ENCODE measurements around the gene TMEM9.

The TMEM9 gene

GRCh38 chr1:201111156-201111555 is 43.1 kb downstream of the TMEM9 start:
- no peak for TF ChIP-seq CTCF (IDR thresholded peaks at IDR 0.05; ENCODE audit: low read depth, low read length, missing control alignments)
- DNase-seq (ENCODE audit: low read depth) = no peak
- no peak overlapping the region for H3K4me3 ChIP-seq (ENCODE audit: low read depth, low read length)
- in situ Hi-C loops (cut with HindIII; ENCODE audit: low sequenced_read_pairs) = no loop called here

GRCh38 chr1:201110616-201111015 is 43.7 kb downstream of the TMEM9 start:
- H3K4me3 ChIP-seq (ENCODE audit: low read depth, low read length) = no peak overlapping the region
- TF ChIP-seq CTCF (IDR thresholded peaks at IDR 0.05; ENCODE audit: low read depth, low read length, missing control alignments) = no peak
- DNase-seq (ENCODE audit: low read depth) = no peak
- in situ Hi-C loops (cut with HindIII; ENCODE audit: low sequenced_read_pairs) = no loop called here

- in situ Hi-C loops (cut with HindIII; ENCODE audit: low sequenced_read_pairs) = no loop called here
- DNase-seq (ENCODE audit: low read depth) = no peak
- H3K4me3 ChIP-seq (ENCODE audit: low read depth, low read length) = no peak overlapping the region
- TF ChIP-seq CTCF (IDR thresholded peaks at IDR 0.05; ENCODE audit: low read depth, low read length, missing control alignments) = no peak
Observed at GRCh38 chr1:201110138-201110537, 44.1 kb downstream of the TMEM9 start.

GRCh38 chr1:201109651-201110050 is 44.6 kb downstream of the TMEM9 start:
- DNase-seq (ENCODE audit: low read depth) = no peak
- no peak for TF ChIP-seq CTCF (IDR thresholded peaks at IDR 0.05; ENCODE audit: low read depth, low read length, missing control alignments)
- in situ Hi-C loops (cut with HindIII; ENCODE audit: low sequenced_read_pairs) = no loop called here
- H3K4me3 ChIP-seq (ENCODE audit: low read depth, low read length) = no peak overlapping the region

- no peak for TF ChIP-seq CTCF (IDR thresholded peaks at IDR 0.05; ENCODE audit: low read depth, low read length, missing control alignments)
- in situ Hi-C loops (cut with HindIII; ENCODE audit: low sequenced_read_pairs) = no loop called here
- H3K4me3 ChIP-seq (ENCODE audit: low read depth, low read length) = no peak overlapping the region
- DNase-seq (ENCODE audit: low read depth) = no peak
Observed at GRCh38 chr1:201108614-201109013, 45.7 kb downstream of the TMEM9 start.

GRCh38 chr1:201105688-201106087 is 48.6 kb downstream of the TMEM9 start:
- no peak for DNase-seq (ENCODE audit: low read depth)
- no peak for TF ChIP-seq CTCF (IDR thresholded peaks at IDR 0.05; ENCODE audit: low read depth, low read length, missing control alignments)
- in situ Hi-C loops (cut with HindIII; ENCODE audit: low sequenced_read_pairs) = no loop called here
- H3K4me3 ChIP-seq (ENCODE audit: low read depth, low read length) = no peak overlapping the region

- H3K4me3 ChIP-seq (ENCODE audit: low read depth, low read length) = no peak overlapping the region
- no peak for DNase-seq (ENCODE audit: low read depth)
- in situ Hi-C loops (cut with HindIII; ENCODE audit: low sequenced_read_pairs) = no loop called here
- no peak for TF ChIP-seq CTCF (IDR thresholded peaks at IDR 0.05; ENCODE audit: low read depth, low read length, missing control alignments)
Observed at GRCh38 chr1:201104141-201104540, 50.1 kb downstream of the TMEM9 start.
